HG03520 (cell line): Measurements from ENCODE around the gene CNTFR.

Experiments used
- ATAC-seq: cut with Tn5 transposase; IDR thresholded peaks from one replicate; pipeline ENCODE4 v1.9.1; 2021; ENCODE audit warnings: mild to moderate bottlenecking, moderate library complexity; ENCODE audit not compliant: unreplicated experiment

The CNTFR gene

GRCh38 chr9:34508951-34509350, 80.6 kb downstream of the CNTFR start:
- no peak for ATAC-seq

- ATAC-seq: no peak
Measured at GRCh38 chr9:34508463-34508862, 81.1 kb downstream of the CNTFR start.

- ATAC-seq: no peak
Measured at GRCh38 chr9:34507966-34508365, 81.6 kb downstream of the CNTFR start.

GRCh38 chr9:34507556-34507955, 82.0 kb downstream of the CNTFR start:
- ATAC-seq: no peak

- ATAC-seq: no peak
Measured at GRCh38 chr9:34506623-34507022, 82.9 kb downstream of the CNTFR start.

GRCh38 chr9:34505370-34506120, 84.0 kb downstream of the CNTFR start:
- no peak for ATAC-seq

- no peak for ATAC-seq
Measured at GRCh38 chr9:34503406-34503805, 86.1 kb downstream of the CNTFR start.

GRCh38 chr9:34502891-34503290, 86.6 kb downstream of the CNTFR start:
- no peak for ATAC-seq

- ATAC-seq: no peak
Measured at GRCh38 chr9:34502471-34502870, 87.1 kb downstream of the CNTFR start.

GRCh38 chr9:34501889-34502425, 87.6 kb downstream of the CNTFR start:
- no peak for ATAC-seq
